Caco-2 (cell line): ENCODE data around the gene NUP205. TPM values are rescaled to one million over a fixed set of nuclear protein-coding genes. Genes with fewer than 3 reads are reported as not detected.

ENCODE experiments used
- BruUV-seq: library from RNA; stranded (reverse); fragments of 400-500 nt; replicated peaks from 2 replicates; lab custom pipeline; 2021; lab: Mats Ljungman, UMichigan
- CTCF ChIA-PET: fragments of 300-600 bp; sonication (Branson Sonifier 250); formaldehyde crosslinking; loops from one replicate; lab custom pipeline; 2022; ENCODE audit warnings: antibody characterized with exemption; lab: Charles Lee
- POLR2A ChIA-PET: fragments of 300-600 bp; sonication (Branson Sonifier 250); formaldehyde crosslinking; loops from one replicate; lab custom pipeline; 2022; ENCODE audit warnings: antibody characterized with exemption; lab: Charles Lee
- DNase-seq, 2 experiments: peaks; one replicate each; pipeline versions ENCODE4 v3.0.0 to v3.0.0-alpha.2; 2020 to 2022
- H3K27me3 ChIP-seq: replicated peaks from 2 replicates; pipeline ENCODE4 v1.6.0; 2011; ENCODE audit warnings: low read length; ENCODE audit not compliant: control insufficient read depth, insufficient read depth
- H3K36me3 ChIP-seq: 2 replicates; pipeline ENCODE4 v1.5.1; 2011; ENCODE audit warnings: low read length; ENCODE audit not compliant: control insufficient read depth, insufficient read depth
- H3K4me1 ChIP-seq: fragments of 250-450 bp; sonication (Bioruptor Pico); 2 replicates; pipeline ENCODE4 v1.5.1; 2020; ENCODE audit warnings: mild to moderate bottlenecking
- H3K4me3 ChIP-seq: 2 replicates; pipeline ENCODE4 v1.5.1; 2011; ENCODE audit warnings: low read depth, mild to moderate bottlenecking, control low read depth, low read length
- H3K9me3 ChIP-seq: fragments of 250-450 bp; sonication (Bioruptor Pico); 2 replicates; pipeline ENCODE4 v1.5.1; 2020; ENCODE audit warnings: mild to moderate bottlenecking, moderate library complexity
- H3K27ac Mint-ChIP-seq: one replicate; pipeline ENCODE4 v1.8.0; 2022; ENCODE audit warnings: mixed read lengths; ENCODE audit not compliant: unreplicated experiment
- H3K27me3 Mint-ChIP-seq: one replicate; pipeline ENCODE4 v1.8.0; 2022; ENCODE audit warnings: mixed read lengths; ENCODE audit not compliant: insufficient read depth, unreplicated experiment
- H3K36me3 Mint-ChIP-seq: one replicate; pipeline ENCODE4 v1.8.0; 2022; ENCODE audit warnings: mild to moderate bottlenecking, mixed read lengths; ENCODE audit not compliant: insufficient read depth, unreplicated experiment
- H3K4me1 Mint-ChIP-seq: one replicate; pipeline ENCODE4 v1.8.0; 2022; ENCODE audit warnings: low read depth, mixed read lengths; ENCODE audit not compliant: unreplicated experiment
- H3K4me3 Mint-ChIP-seq: one replicate; pipeline ENCODE4 v1.8.0; 2022; ENCODE audit warnings: mild to moderate bottlenecking, moderate library complexity, mixed read lengths; ENCODE audit not compliant: unreplicated experiment
- H3K9me3 Mint-ChIP-seq: one replicate; pipeline ENCODE4 v1.8.0; 2022; ENCODE audit warnings: mixed read lengths; ENCODE audit not compliant: unreplicated experiment
- CTCF ChIP-seq, 2 experiments: fragments of 200-600 bp in 1 of 2; IDR thresholded peaks; 1 replicate in 1 of 2; 2 replicates in 1 of 2; pipeline versions ENCODE4 v1.5.1 to v1.8.0; 2011 to 2022; ENCODE audit warnings: antibody characterized with exemption in 1 of 2, control low read depth in 1 of 2, inconsistent platforms in 1 of 2, low read depth in 1 of 2, low read length in 1 of 2, mild to moderate bottlenecking in 1 of 2, moderate library complexity in 1 of 2; ENCODE audit not compliant: insufficient read depth in 1 of 2, severe bottlenecking in 1 of 2, unreplicated experiment in 1 of 2
- intact Hi-C: fragments of 100-400 bp; cut with micrococcal nuclease; formaldehyde crosslinking; loops from one replicate; pipeline ENCODE4 v1.10.0; 2022; ENCODE audit not compliant: unreplicated experiment
- total RNA-seq: library from RNA; stranded (reverse); gene quantifications from 2 replicates; pipeline ENCODE4 v1.2.3, GENCODE V29; 2022

Gene NUP205
- total RNA-seq, 1 experiment from 2014 or later = 115 TPM

DNA sequence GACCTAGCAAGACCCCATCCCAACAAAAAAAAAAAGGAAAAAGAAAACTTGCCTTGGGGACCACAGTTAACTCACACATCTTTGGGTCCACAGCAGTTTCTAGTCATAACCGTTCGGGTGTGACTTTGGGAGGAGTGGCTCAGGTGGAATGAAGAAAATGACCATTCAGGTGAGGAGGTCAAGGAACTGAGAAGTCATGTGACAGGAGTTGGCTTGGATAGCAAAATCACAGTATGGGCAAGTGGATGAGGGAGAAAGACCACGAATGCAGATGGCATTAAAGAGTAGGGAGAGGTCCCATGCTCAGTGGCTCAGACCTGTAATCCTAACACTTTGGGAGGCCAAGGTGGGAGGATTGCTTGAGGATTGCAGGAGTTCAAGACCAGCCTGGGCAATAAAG is 30.7 kb upstream of the NUP205 start:
- H3K4me3 Mint-ChIP-seq = no peak overlapping the region
- POLR2A ChIA-PET = no interaction called here
- no peaks in the 10 kb centered on the region for H3K9me3 Mint-ChIP-seq
- DNase-seq = no peak
- Histone ChIP-seq H3K27me3 (no peaks in the 10 kb centered on the region), H3K36me3 (no peaks in the 10 kb centered on the region), H3K4me1 (no peaks in the 10 kb centered on the region), H3K4me3 (no peak overlapping the region), H3K9me3 (no peaks in the 10 kb centered on the region)
- CTCF ChIA-PET = no interaction called here
- no peaks in the 10 kb centered on the region for H3K27me3 Mint-ChIP-seq
- no peaks in the 10 kb centered on the region for H3K36me3 Mint-ChIP-seq
- H3K27ac Mint-ChIP-seq = no peak overlapping the region
- H3K4me1 Mint-ChIP-seq = no peaks in the 10 kb centered on the region
- intact Hi-C loops = no loop called here
- TF ChIP-seq CTCF (IDR thresholded peaks at IDR 0.05; ENCODE audit: insufficient read depth in 1 of 2, low read depth in 1 of 2, low read length in 1 of 2, severe bottlenecking in 1 of 2, unreplicated experiment in 1 of 2) = no peak
- BruUV-seq = no TSS peak

GRCh38 chr7:135536150-135536549 is 21.6 kb upstream of the NUP205 start:
- TF ChIP-seq CTCF (IDR thresholded peaks at IDR 0.05; ENCODE audit: insufficient read depth in 1 of 2, low read depth in 1 of 2, low read length in 1 of 2, severe bottlenecking in 1 of 2, unreplicated experiment in 1 of 2) = no peak
- CTCF ChIA-PET = interaction anchor here (0.7 kb wide), 1 partner anchor 186 kb away, joined by 5 read pairs; no protein-coding TSS in a partner anchor
- Histone ChIP-seq H3K27me3 (no peaks in the 10 kb centered on the region), H3K4me3 (no peak overlapping the region), H3K9me3 (0 out of 2 replicates have a peak, but pooled peaks cover 2% of the 10 kb centered on the region), H3K36me3 (no peaks in the 10 kb centered on the region), H3K4me1 (no peaks in the 10 kb centered on the region)
- no peaks in the 10 kb centered on the region for H3K9me3 Mint-ChIP-seq
- peak in 1 of 2 experiments; percentile 13 for DNase-seq
- POLR2A ChIA-PET = interaction anchor here (0.7 kb wide), 1 partner anchor 19 kb away, joined by 5 read pairs; no protein-coding TSS in a partner anchor
- peaks cover 6% of the 10 kb centered on the region for H3K4me1 Mint-ChIP-seq
- H3K4me3 Mint-ChIP-seq = no peak overlapping the region
- no peak overlapping the region for H3K27ac Mint-ChIP-seq
- peaks cover 4% of the 10 kb centered on the region for H3K27me3 Mint-ChIP-seq
- peaks cover 5% of the 10 kb centered on the region for H3K36me3 Mint-ChIP-seq
- intact Hi-C loops = no loop called here
- no TSS peak for BruUV-seq

DNA sequence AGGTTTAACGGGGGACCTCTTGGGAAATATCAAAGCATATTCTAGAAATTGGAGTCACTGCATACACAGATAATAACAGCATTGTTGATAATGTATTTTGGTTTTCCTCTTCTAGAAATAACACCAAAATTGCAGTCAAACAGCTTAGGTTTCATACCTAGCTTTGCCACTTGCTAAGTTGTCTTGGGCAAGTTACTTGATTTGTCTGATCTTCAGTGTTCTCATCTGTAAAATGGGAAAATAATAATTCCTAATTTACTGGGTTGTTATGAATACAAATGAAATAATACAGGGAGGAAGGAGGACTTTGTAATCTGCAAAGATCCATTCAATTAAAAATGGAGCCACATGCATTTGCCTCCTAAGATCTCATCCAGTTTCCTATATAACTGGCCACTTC is 20.3 kb upstream of the NUP205 start:
- Histone ChIP-seq H3K36me3 (no peaks in the 10 kb centered on the region), H3K27me3 (no peaks in the 10 kb centered on the region), H3K9me3 (0 out of 2 replicates have a peak, but pooled peaks cover 2% of the 10 kb centered on the region), H3K4me1 (no peaks in the 10 kb centered on the region), H3K4me3 (no peak overlapping the region)
- no peak for TF ChIP-seq CTCF (IDR thresholded peaks at IDR 0.05; ENCODE audit: insufficient read depth in 1 of 2, low read depth in 1 of 2, low read length in 1 of 2, severe bottlenecking in 1 of 2, unreplicated experiment in 1 of 2)
- peaks cover 5% of the 10 kb centered on the region for H3K36me3 Mint-ChIP-seq
- intact Hi-C loops = no loop called here
- no peak overlapping the region for H3K27ac Mint-ChIP-seq
- CTCF ChIA-PET = no interaction called here
- H3K9me3 Mint-ChIP-seq = no peaks in the 10 kb centered on the region
- no peak for DNase-seq
- peaks cover 4% of the 10 kb centered on the region for H3K27me3 Mint-ChIP-seq
- peaks cover 6% of the 10 kb centered on the region for H3K4me1 Mint-ChIP-seq
- no TSS peak for BruUV-seq
- H3K4me3 Mint-ChIP-seq = no peak overlapping the region
- POLR2A ChIA-PET = no interaction called here
